H1 (cell line): Measurements from ENCODE around the gene LTN1. TPM values are rescaled to one million over a fixed set of nuclear protein-coding genes. Genes with fewer than 3 reads are reported as not detected.

Experiments used
- CHD2 ChIP-seq: IDR thresholded peaks from 2 replicates; pipeline ENCODE4 v1.6.1; 2012; ENCODE audit warnings: low read length, improper control_type of control experiment
- EP300 ChIP-seq, 2 experiments: IDR thresholded peaks; 1 replicate in 1 of 2; 2 replicates in 1 of 2; pipeline ENCODE4 v1.6.1; 2011 to 2012; ENCODE audit warnings: low read depth in 2 of 2, low read length in 2 of 2, mild to moderate bottlenecking in 2 of 2, borderline replicate concordance in 1 of 2, inconsistent platforms in 1 of 2, moderate library complexity in 1 of 2
- GTF2F1 ChIP-seq: IDR thresholded peaks from 2 replicates; pipeline ENCODE4 v1.6.1; 2012; ENCODE audit warnings: low read depth, low read length, improper control_type of control experiment, borderline replicate concordance
- HDAC2 ChIP-seq, 2 experiments: fragments of 300-600 bp in 1 of 2; sonication (generic) in 1 of 2; IDR thresholded peaks; 2 replicates each; pipeline ENCODE4 v1.6.1; 2011 to 2012; ENCODE audit warnings: low read depth in 2 of 2, low read length in 2 of 2, mild to moderate bottlenecking in 2 of 2, moderate library complexity in 2 of 2, borderline replicate concordance in 1 of 2, inconsistent platforms in 1 of 2
- MAFK ChIP-seq: IDR thresholded peaks from 2 replicates; pipeline ENCODE4 v1.6.1; 2012; ENCODE audit warnings: low read depth, mild to moderate bottlenecking, improper control_type of control experiment, low read length
- POLR2A ChIP-seq, 2 experiments: IDR thresholded peaks; 1 replicate in 1 of 2; 2 replicates in 1 of 2; pipeline ENCODE4 v1.6.1; 2011; ENCODE audit warnings: low read depth in 2 of 2, low read length in 2 of 2, mild to moderate bottlenecking in 2 of 2; ENCODE audit errors: control extremely low read depth in 1 of 2
- POLR2AphosphoS5 ChIP-seq: IDR thresholded peaks from 2 replicates; pipeline ENCODE4 v1.6.1; 2011; ENCODE audit warnings: low read depth, low read length
- RNF2 ChIP-seq: fragments of 200-900, 300-1000 bp; sonication (generic); IDR thresholded peaks from 2 replicates; pipeline ENCODE4 v1.7.1; 2016; ENCODE audit warnings: borderline replicate concordance, low read depth, mild to moderate bottlenecking, antibody characterized with exemption, low read length; ENCODE audit not compliant: poor library complexity, severe bottlenecking; ENCODE audit errors: missing control alignments
- RXRA ChIP-seq: IDR thresholded peaks from 2 replicates; pipeline ENCODE4 v1.6.1; 2011; ENCODE audit warnings: low read depth, mild to moderate bottlenecking, low read length, moderate library complexity; ENCODE audit not compliant: insufficient read depth
- SP1 ChIP-seq: IDR thresholded peaks from 2 replicates; pipeline ENCODE4 v1.6.1; 2011; ENCODE audit warnings: low read depth, low read length
- TAF7 ChIP-seq: optimal IDR thresholded peaks from 2 replicates; pipeline ENCODE3; 2011; ENCODE audit warnings: low read depth, mild to moderate bottlenecking, inconsistent platforms, low read length, moderate library complexity, borderline replicate concordance
- TEAD4 ChIP-seq: IDR thresholded peaks from 2 replicates; pipeline ENCODE4 v1.6.1; 2012; ENCODE audit warnings: low read depth, low read length, inconsistent platforms, mixed read lengths
- polyA plus RNA-seq, 7 experiments: library from polyadenylated mRNA; depleted of rRNA in 3 of 7; stranded (reverse) in 5 of 7; unstranded in 2 of 7; fragments of >200 nt in 5 of 7; fragments of 200-250 nt in 2 of 7; gene quantifications; 1 replicate in 5 of 7; 2 replicates in 1 of 7; 4 replicates in 1 of 7; pipeline versions ENCODE4 v1.2.1 to v1.2.3, GENCODE V29; 2011 to 2013; ENCODE audit warnings: missing spikeins in 2 of 7, mixed read lengths in 2 of 7
- total RNA-seq: library from RNA; stranded (reverse); fragmentation: NEBNext Ultra II Directional; extraction: Animal tissue kit (Norgen Biotek cat#: 25700); gene quantifications from 2 replicates; pipeline ENCODE4 v1.2.1, GENCODE V29; 2021

Gene LTN1
- total and polyA plus RNA-seq, 2 of the 8 experiments (the other 6 are each of a cell fraction or from before 2014, with no cell fraction given): 3.2 to 23.5 TPM

GRCh38 chr21:28892199-28893111 is 100.2 kb downstream of the LTN1 start (continued):
- TF ChIP-seq RNF2 (no peak), EP300 (IDR thresholded peaks at IDR 0.05; ENCODE audit: borderline replicate concordance in 1 of 2, low read depth in 2 of 2, low read length in 2 of 2) (no peak), POLR2A (IDR thresholded peaks at IDR 0.05; ENCODE audit: control extremely low read depth in 1 of 2, low read depth in 2 of 2, low read length in 2 of 2) (no peak), TEAD4 (no peak), SP1 (no peak), MAFK (no peak), HDAC2 (IDR thresholded peaks at IDR 0.05; ENCODE audit: borderline replicate concordance in 1 of 2, low read depth in 2 of 2, low read length in 2 of 2) (no peak), TAF7 (no peak), CHD2 (no peak), GTF2F1 (no peak), POLR2AphosphoS5 (no peak), RXRA (no peak)
